Esophagus squamous epithelium (tissue), 5 donors: ENCODE results near the gene CHTF8. TPM values are rescaled to one million over a fixed set of nuclear protein-coding genes. Genes with fewer than 3 reads are reported as not detected.
A peak's percentile ranks its signal among the peaks of the same experiment; 100 is the strongest.

ENCODE experiments used
- DNase-seq: peaks from one replicate; lab custom pipeline; 2025; lab: John Stamatoyannopoulos, UW
- H3K27ac ChIP-seq, 4 donors: fragments of 200-600 bp; sonication (generic); one replicate each; pipeline ENCODE4 v1.5.1; 2016 to 2019; ENCODE audit warnings: mild to moderate bottlenecking in 1 of 4
- H3K27me3 ChIP-seq, 4 donors: fragments of 200-600 bp; sonication (generic); 1 replicate in 3 of 4; 2 replicates in 1 of 4; pipeline versions ENCODE4 v1.5.1 to v1.6.0; 2017 to 2021; ENCODE audit warnings: antibody characterized with exemption in 1 of 4
- H3K36me3 ChIP-seq, 3 donors: fragments of 200-600 bp; sonication (generic); one replicate each; pipeline ENCODE4 v1.5.1; 2016 to 2019
- H3K4me1 ChIP-seq, 3 donors: fragments of 200-600 bp; sonication (generic); one replicate each; pipeline ENCODE4 v1.5.1; 2017 to 2019
- H3K4me3 ChIP-seq, 4 donors: fragments of 200-600 bp; sonication (generic); 1 replicate in 3 of 4; 2 replicates in 1 of 4; pipeline ENCODE4 v1.5.1; 2016 to 2019; ENCODE audit warnings: mild to moderate bottlenecking in 2 of 4, moderate library complexity in 1 of 4
- H3K9me3 ChIP-seq, 3 donors: fragments of 200-600 bp; sonication (generic); one replicate each; pipeline ENCODE4 v1.5.1; 2016 to 2019
- CTCF ChIP-seq, 6 experiments: fragments of 450-650 bp in 4 of 6; fragments of 200-600 bp in 2 of 6; sonication (generic) in 2 of 6; IDR thresholded peaks; one replicate each; pipeline ENCODE4 v1.5.1; 2016 to 2019; ENCODE audit warnings: antibody characterized with exemption in 6 of 6, mild to moderate bottlenecking in 4 of 6, moderate library complexity in 4 of 6
- POLR2A ChIP-seq, 4 donors: fragments of 450-650 bp; IDR thresholded peaks; one replicate each; pipeline ENCODE4 v1.6.1; 2017; ENCODE audit warnings: antibody characterized with exemption in 4 of 4, mild to moderate bottlenecking in 4 of 4, moderate library complexity in 3 of 4
- WGBS, 2 donors: methylation state at CpG; one replicate each; pipeline ENCODE4 v1.1.5; 2018; 5-methylcytosine and 5-hydroxymethylcytosine counted together
- intact Hi-C: fragments of 100-400 bp; cut with DNase I; formaldehyde crosslinking; loops from one replicate; pipeline ENCODE4 v1.15.0; 2022
- total RNA-seq, 4 donors: library from RNA; depleted of rRNA; stranded (reverse); fragments of >200 nt; gene quantifications; one replicate each; pipeline ENCODE4 v1.1.0, GENCODE V29; 2016
- donor health status: DM: yes; HTN: yes; CAD: no.

The CHTF8 gene
- total RNA-seq, 4 donors from 2014 or later, result 51.2 to 83.4 (median 63.4) TPM

DNA sequence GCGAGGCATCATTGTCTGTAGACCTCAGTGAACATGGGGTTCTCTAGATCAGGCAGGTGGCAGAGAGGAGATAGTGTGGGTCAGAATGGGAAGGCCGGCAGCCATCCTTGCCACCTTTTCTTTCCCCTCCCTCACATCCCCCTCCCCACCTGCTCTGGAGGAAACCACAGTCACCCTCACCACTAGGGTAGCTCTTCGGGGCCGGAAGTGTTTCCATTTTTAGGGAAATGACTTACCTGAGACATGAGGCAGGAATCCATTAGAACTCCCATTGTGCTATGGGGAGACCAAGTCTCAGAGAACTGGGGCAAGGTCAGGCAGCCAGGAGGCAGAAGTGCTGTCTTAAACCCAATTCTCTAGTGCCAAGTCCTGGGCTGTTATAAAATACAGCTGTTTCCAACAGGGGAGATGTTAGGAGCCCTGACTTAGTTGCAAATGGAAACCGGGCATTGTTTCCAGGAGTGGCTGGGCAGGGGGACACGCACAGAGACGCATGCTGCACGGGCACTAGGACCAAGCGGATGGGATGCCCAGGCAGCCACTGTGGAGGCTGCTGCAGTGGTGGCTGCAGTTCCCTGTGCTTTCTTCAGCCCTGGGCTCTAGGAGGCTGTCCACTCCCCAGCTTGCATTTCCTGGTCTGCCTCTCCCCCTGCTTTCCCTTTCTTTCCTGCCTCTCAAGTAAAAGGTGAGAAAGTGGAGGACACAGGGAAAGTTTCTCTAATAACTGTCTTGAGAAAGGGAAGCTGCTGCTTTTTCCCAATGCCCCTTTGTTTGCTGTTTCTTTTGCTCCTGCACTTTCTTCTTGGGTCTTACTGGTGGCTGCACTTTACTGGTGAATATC lies 24.1 kb downstream of the CHTF8 start:
- Histone ChIP-seq H3K27ac (peak overlapping the region; percentile 55 to 91 (median 76)), H3K36me3 (peaks cover 6 to 42% (median 15%) of the 10 kb centered on the region in 3 donors), H3K4me1 (peaks cover 23 to 77% (median 55%) of the 10 kb centered on the region in 3 donors), H3K4me3 (peak overlapping the region; percentile 60 to 80 (median 74)), H3K9me3 (no peaks in the 10 kb centered on the region), H3K27me3 (peaks cover 0 to 22% (median 0%) of the 10 kb centered on the region in 4 donors)
- TF ChIP-seq CTCF (IDR thresholded peaks at IDR 0.05) (no peak), POLR2A (IDR thresholded peaks at IDR 0.05) (no peak)
- intact Hi-C loops, result loop anchor here (10.0 kb wide), 1 partner anchor 113 kb away; no protein-coding TSS in a partner anchor
- DNase-seq, result no peak
- 33 to 39% methylated on average over 2 to 6 of the region's 9 CpGs for WGBS, 2 donors

- peaks cover 0 to 22% (median 0%) of the 10 kb centered on the region in 4 donors for H3K27me3 ChIP-seq
- H3K9me3 ChIP-seq, result no peaks in the 10 kb centered on the region
- 0% methylated on average over 17 of the region's 52 CpGs; no CpG with 5 or more reads in 1 of the 2 donors for WGBS, 2 donors
- H3K4me1 ChIP-seq, result peaks cover 26 to 77% (median 52%) of the 10 kb centered on the region in 3 donors
- peaks cover 6 to 36% (median 15%) of the 10 kb centered on the region in 3 donors for H3K36me3 ChIP-seq
- TF ChIP-seq POLR2A (IDR thresholded peaks at IDR 0.05), result no peak
- no peak for TF ChIP-seq CTCF (IDR thresholded peaks at IDR 0.05)
- intact Hi-C loops, result loop anchor here (10.0 kb wide), 1 partner anchor 113 kb away; no protein-coding TSS in a partner anchor
- peak overlapping the region; percentile 60 to 80 (median 74) for H3K4me3 ChIP-seq
- DNase-seq, result no peak
- peak overlapping the region; percentile 70 to 91 (median 76) for H3K27ac ChIP-seq
Measured at GRCh38 chr16:69107316-69107962, 24.9 kb downstream of the CHTF8 start.

DNA sequence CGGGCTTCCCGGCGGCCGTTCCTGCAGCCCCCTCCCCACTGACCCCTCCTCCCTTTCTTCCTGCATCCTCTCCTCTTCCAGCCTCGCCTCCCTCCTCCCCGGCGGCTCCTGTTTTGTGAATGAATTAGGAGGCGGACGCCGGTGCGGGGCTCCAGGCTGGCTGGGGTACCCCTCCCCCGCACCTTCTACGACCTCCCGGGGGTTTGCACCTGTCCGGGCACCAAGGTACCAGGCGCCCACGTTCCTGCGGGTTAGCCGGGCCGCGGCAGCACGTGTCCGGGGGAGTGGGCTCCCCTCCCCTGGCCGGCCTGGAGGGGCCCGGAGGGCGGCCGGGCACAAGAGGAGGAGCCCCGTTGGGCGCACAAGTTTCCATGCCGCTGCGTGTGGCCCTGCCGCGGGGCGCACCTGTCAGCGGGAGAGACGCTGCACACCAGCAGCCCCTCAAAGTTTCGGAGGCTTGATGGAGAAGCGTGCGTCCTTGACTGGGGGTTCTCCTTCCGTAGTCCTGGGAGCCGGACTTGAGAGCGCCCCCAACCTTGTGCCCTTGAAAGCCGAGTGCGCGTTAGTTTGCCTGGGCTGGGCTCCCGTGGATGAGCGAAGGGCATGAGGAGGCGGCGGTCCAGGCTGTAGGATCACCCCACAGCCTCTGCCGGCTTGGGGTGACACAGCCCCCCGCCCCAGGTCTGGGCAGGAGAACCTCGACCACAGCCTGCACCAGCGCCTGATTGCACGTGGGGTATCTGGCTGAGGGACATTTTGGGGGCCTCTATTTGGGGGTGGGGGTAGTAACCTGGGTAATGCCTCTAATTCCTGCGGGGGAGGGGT lies 25.7 kb downstream of the CHTF8 start:
- H3K36me3 ChIP-seq, result peaks cover 5 to 32% (median 15%) of the 10 kb centered on the region in 3 donors
- no peak for DNase-seq
- peak overlapping the region; percentile 70 to 91 (median 76) for H3K27ac ChIP-seq
- H3K4me3 ChIP-seq, result peak overlapping the region; percentile 60 to 80 (median 74)
- intact Hi-C loops, result loop anchor here (10.0 kb wide), 1 partner anchor 112 kb away; no protein-coding TSS in a partner anchor
- no peaks in the 10 kb centered on the region for H3K9me3 ChIP-seq
- H3K4me1 ChIP-seq, result peaks cover 27 to 72% (median 50%) of the 10 kb centered on the region in 3 donors
- 5% methylated on average over 4 of the region's 55 CpGs; no CpG with 5 or more reads in 1 of the 2 donors for WGBS, 2 donors
- TF ChIP-seq CTCF (IDR thresholded peaks at IDR 0.05) (no peak), POLR2A (IDR thresholded peaks at IDR 0.05) (no peak)
- H3K27me3 ChIP-seq, result peaks cover 0 to 22% (median 0%) of the 10 kb centered on the region in 4 donors

DNA sequence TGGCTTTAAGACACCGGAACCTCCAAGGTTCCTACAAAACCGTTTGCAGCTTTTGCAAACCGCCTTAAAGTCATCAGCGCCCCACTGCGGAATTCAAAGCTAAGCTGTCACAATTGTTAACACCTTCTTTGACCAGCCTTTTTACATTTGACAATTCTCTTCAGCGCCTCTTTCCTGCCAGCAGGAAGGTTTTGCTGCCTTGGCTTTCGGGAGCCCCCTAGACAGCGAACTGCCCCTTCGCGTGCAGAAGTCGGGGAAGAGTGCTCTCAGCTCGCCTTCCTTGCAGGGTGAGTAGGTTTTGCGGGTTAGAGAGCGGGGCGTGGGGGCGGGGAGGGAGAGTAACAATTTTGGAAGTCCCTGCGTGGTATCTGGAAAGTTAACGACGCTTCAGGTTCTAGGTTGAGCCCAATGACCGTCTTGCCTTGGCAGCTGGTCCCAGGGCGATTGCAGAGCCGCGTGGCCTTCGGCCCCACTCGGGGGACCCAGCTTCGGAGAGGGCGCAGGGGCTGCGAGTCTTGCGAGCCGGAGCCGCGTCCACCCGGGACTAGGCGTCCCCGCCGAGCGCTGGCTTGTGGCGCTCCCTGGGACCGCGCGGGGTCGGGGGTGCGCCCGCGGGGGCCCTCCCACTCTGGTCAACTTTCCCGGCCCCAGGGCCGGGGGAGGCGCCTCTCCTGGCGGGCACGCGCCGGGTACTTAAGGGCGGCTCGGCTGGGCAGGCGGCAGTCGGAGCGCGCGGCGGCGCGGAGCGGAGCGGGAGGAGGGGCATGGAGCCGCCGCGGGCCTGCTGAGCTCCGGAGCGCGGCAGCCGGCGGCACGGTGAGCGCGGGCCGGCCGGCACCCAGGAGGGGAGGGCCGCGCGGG lies 26.7 kb downstream of the CHTF8 start, which contains the start of gene HAS3:
TSS of gene HAS3 (plus strand) at position 153 of the 861 bp plus-strand sequence. CDS start 3,743 bp downstream, outside the sequence.
- Histone ChIP-seq H3K36me3 (peaks cover 0 to 22% (median 14%) of the 10 kb centered on the region in 3 donors), H3K9me3 (no peaks in the 10 kb centered on the region), H3K4me3 (peak within 1 kb of the TSS; percentile 60 to 80 (median 74)), H3K27me3 (peaks cover 0 to 22% (median 0%) of the 10 kb centered on the region in 4 donors), H3K4me1 (peaks cover 27 to 75% (median 48%) of the 10 kb centered on the region in 3 donors), H3K27ac (peak within 1 kb of the TSS; percentile 70 to 91 (median 76))
- DNase-seq, result no peak
- TF ChIP-seq POLR2A (IDR thresholded peaks at IDR 0.05) (peak in 2 of 4 donors; percentile 46 to 55), CTCF (IDR thresholded peaks at IDR 0.05) (peak in 5 of 6 experiments; percentile 14 to 60 (median 45))
- intact Hi-C loops, result loop anchor here (10.0 kb wide), 1 partner anchor 111 kb away; no protein-coding TSS in a partner anchor
- 2 to 4% methylated on average over 9 of the region's 80 CpGs for WGBS, 2 donors
